ENCODE measurements around the gene CCDC85B.

CCDC85B gene

GRCh38 chr11:65857853-65858680 lies 32.4 kb upstream of the CCDC85B start, which contains the start of gene CFL1:
CFL1 (minus strand) TSS chr11:65858180; CDS start chr11:65858099, 81 bp downstream.
- DNase-seq (ENCODE audit: low read depth), result peak; percentile 98

GRCh38 chr11:65858681-65859087 lies 31.8 kb upstream of the CCDC85B start:
- DNase-seq (ENCODE audit: low read depth), result peak; percentile 0

GRCh38 chr11:65859095-65859811 lies 31.2 kb upstream of the CCDC85B start:
- peak; percentile 98 for DNase-seq (ENCODE audit: low read depth)

- DNase-seq (ENCODE audit: low read depth), result no peak
Measured at GRCh38 chr11:65859812-65860277, 30.6 kb upstream of the CCDC85B start.

GRCh38 chr11:65860278-65861164 lies 30.0 kb upstream of the CCDC85B start, which contains the start of gene MUS81:
MUS81 (plus strand) TSS chr11:65860433; CDS start chr11:65860754, 321 bp downstream.
- DNase-seq (ENCODE audit: low read depth), result peak; percentile 98

GRCh38 chr11:65861165-65861505 lies 29.3 kb upstream of the CCDC85B start:
- DNase-seq (ENCODE audit: low read depth), result no peak

- DNase-seq (ENCODE audit: low read depth), result no peak
Measured at GRCh38 chr11:65861533-65862183, 28.8 kb upstream of the CCDC85B start.

- no peak for DNase-seq (ENCODE audit: low read depth)
Measured at GRCh38 chr11:65862191-65862735, 28.2 kb upstream of the CCDC85B start.

GRCh38 chr11:65862941-65863888 lies 27.3 kb upstream of the CCDC85B start:
- DNase-seq (ENCODE audit: low read depth), result no peak

- DNase-seq (ENCODE audit: low read depth), result no peak
Measured at GRCh38 chr11:65863889-65864705, 26.4 kb upstream of the CCDC85B start.

GRCh38 chr11:65864706-65865471 lies 25.6 kb upstream of the CCDC85B start:
- no peak for DNase-seq (ENCODE audit: low read depth)

GRCh38 chr11:65865550-65866172 lies 24.8 kb upstream of the CCDC85B start:
- no peak for DNase-seq (ENCODE audit: low read depth)

- DNase-seq (ENCODE audit: low read depth), result no peak
Measured at GRCh38 chr11:65866509-65867283, 23.8 kb upstream of the CCDC85B start.

- no peak for DNase-seq (ENCODE audit: low read depth)
Measured at GRCh38 chr11:65867284-65868071, 23.0 kb upstream of the CCDC85B start.

GRCh38 chr11:65868076-65868667 lies 22.3 kb upstream of the CCDC85B start:
- no peak for DNase-seq (ENCODE audit: low read depth)

GRCh38 chr11:65868907-65869306 lies 21.6 kb upstream of the CCDC85B start:
- no peak for DNase-seq (ENCODE audit: low read depth)
